Islet of Langerhans (tissue), 1 donor: ENCODE data around the gene RNLS.
"Not testable (repeated sequence)": the region's sequence is repeated elsewhere in the genome, so short reads cannot be mapped to it uniquely, and the experiment has no call there.

Source experiments
- FAIRE-seq: peaks from one replicate; lab custom pipeline; 2011; peaks lifted over from hg19 to GRCh38; lab: Jason Lieb, UNC

The RNLS gene

GRCh38 chr10:88522715-88523114 lies 60.4 kb downstream of the RNLS start:
- FAIRE-seq, result no peak

- FAIRE-seq, result no peak
Observed at GRCh38 chr10:88521791-88522190, 61.3 kb downstream of the RNLS start.

- FAIRE-seq, result no peak
Observed at GRCh38 chr10:88515235-88515634, 67.9 kb downstream of the RNLS start.

GRCh38 chr10:88512599-88512998 lies 70.5 kb downstream of the RNLS start:
- no peak for FAIRE-seq

GRCh38 chr10:88508796-88509195 lies 74.3 kb downstream of the RNLS start:
- no peak for FAIRE-seq

GRCh38 chr10:88507826-88508453 lies 75.2 kb downstream of the RNLS start:
- FAIRE-seq, result no peak

GRCh38 chr10:88507404-88507803 lies 75.7 kb downstream of the RNLS start:
- FAIRE-seq, result no peak

- no peak for FAIRE-seq
Observed at GRCh38 chr10:88505680-88506215, 77.4 kb downstream of the RNLS start.

- FAIRE-seq, result no peak
Observed at GRCh38 chr10:88505265-88505664, 77.9 kb downstream of the RNLS start.

GRCh38 chr10:88500656-88501055 lies 82.5 kb downstream of the RNLS start:
- no peak for FAIRE-seq

GRCh38 chr10:88499569-88500470 lies 83.3 kb downstream of the RNLS start:
- FAIRE-seq, result peak; percentile 86

- FAIRE-seq, result peak; percentile 76
Observed at GRCh38 chr10:88497913-88498312, 85.2 kb downstream of the RNLS start.

- FAIRE-seq, result no peak
Observed at GRCh38 chr10:88494537-88494936, 88.6 kb downstream of the RNLS start.

- FAIRE-seq, result peak; percentile 9
Observed at GRCh38 chr10:88493691-88494483, 89.2 kb downstream of the RNLS start.

- no peak for FAIRE-seq
Observed at GRCh38 chr10:88491314-88491713, 91.8 kb downstream of the RNLS start.

- FAIRE-seq, result no peak
Observed at GRCh38 chr10:88490231-88490980, 92.7 kb downstream of the RNLS start.

- no peak for FAIRE-seq
Observed at GRCh38 chr10:88489107-88489506, 94.0 kb downstream of the RNLS start.

- FAIRE-seq, result not testable (repeated sequence)
Observed at GRCh38 chr10:88486816-88487215, 96.3 kb downstream of the RNLS start.

GRCh38 chr10:88482220-88482619 lies 100.9 kb downstream of the RNLS start:
- FAIRE-seq, result no peak

- FAIRE-seq, result no peak
Observed at GRCh38 chr10:88478256-88478655, 104.9 kb downstream of the RNLS start.

GRCh38 chr10:88477343-88478085 lies 105.6 kb downstream of the RNLS start:
- FAIRE-seq, result no peak
